Gastroesophageal sphincter (tissue), 3 donors: Measurements from ENCODE around the gene NMUR1.

Experiments
- POLR2A ChIP-seq, 2 donors: fragments of 450-650 bp; IDR thresholded peaks; one replicate each; pipeline ENCODE4 v1.6.1; 2017; ENCODE audit warnings: antibody characterized with exemption in 2 of 2, mild to moderate bottlenecking in 2 of 2, moderate library complexity in 1 of 2
- POLR2AphosphoS5 ChIP-seq: sonication (generic); formaldehyde crosslinking; IDR thresholded peaks from one replicate; pipeline ENCODE4 v1.6.1; 2017; ENCODE audit warnings: antibody characterized with exemption
- TF ChIP-seq, protein P1 (sequence below), 4 experiments: fragments of 200-600 bp in 2 of 4; fragments of 450-650 bp in 2 of 4; sonication (generic) in 1 of 4; IDR thresholded peaks; one replicate each; pipeline ENCODE4 v1.5.1; 2017 to 2019; ENCODE audit warnings: antibody characterized with exemption in 4 of 4, mild to moderate bottlenecking in 2 of 4, moderate library complexity in 2 of 4

DNA sequence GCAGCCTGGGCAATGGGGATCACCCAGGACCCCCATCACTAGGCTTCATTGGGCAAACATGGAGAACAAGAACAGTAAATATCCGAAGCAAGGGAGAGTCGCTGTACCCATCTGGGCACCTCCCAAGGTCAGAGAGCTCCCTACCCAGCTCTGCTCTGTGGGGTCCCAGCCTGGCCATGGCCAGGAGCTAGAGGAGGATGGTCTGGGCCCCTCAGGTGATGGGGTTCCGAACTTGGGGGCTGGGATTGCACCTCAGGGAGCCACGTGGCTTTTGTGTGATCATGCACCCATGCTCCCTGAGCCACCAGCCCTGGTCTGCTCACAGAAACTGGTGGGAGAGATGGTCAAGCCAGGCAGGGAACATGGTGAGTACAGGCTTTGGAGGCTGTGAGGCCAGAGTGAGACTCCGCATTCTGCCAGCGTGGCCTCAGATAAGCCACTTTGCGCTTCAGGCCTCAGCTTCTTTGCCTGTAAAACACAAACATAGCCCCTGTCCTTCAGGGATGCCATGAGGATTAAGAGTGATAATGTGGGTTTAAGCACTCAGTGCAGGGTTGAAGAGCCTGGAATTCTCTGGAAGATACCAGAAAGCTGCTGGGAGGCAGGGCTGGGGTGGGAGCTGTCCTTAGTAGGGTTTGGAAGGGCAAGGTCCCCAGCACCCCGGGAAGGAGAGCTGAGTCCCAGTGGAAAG is 3.0 kb upstream of the NMUR1 start:
- TF ChIP-seq, protein P1, sequence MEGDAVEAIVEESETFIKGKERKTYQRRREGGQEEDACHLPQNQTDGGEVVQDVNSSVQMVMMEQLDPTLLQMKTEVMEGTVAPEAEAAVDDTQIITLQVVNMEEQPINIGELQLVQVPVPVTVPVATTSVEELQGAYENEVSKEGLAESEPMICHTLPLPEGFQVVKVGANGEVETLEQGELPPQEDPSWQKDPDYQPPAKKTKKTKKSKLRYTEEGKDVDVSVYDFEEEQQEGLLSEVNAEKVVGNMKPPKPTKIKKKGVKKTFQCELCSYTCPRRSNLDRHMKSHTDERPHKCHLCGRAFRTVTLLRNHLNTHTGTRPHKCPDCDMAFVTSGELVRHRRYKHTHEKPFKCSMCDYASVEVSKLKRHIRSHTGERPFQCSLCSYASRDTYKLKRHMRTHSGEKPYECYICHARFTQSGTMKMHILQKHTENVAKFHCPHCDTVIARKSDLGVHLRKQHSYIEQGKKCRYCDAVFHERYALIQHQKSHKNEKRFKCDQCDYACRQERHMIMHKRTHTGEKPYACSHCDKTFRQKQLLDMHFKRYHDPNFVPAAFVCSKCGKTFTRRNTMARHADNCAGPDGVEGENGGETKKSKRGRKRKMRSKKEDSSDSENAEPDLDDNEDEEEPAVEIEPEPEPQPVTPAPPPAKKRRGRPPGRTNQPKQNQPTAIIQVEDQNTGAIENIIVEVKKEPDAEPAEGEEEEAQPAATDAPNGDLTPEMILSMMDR (IDR thresholded peaks at IDR 0.05): no peak
- TF ChIP-seq POLR2AphosphoS5: no peak
- no peak for TF ChIP-seq POLR2A (IDR thresholded peaks at IDR 0.05)
